HG03045 (cell line): Measurements from ENCODE around the gene RAB40B.

Experiments
- ATAC-seq: cut with Tn5 transposase; IDR thresholded peaks from one replicate; pipeline ENCODE4 v1.9.1; 2021; ENCODE audit warnings: mild to moderate bottlenecking, moderate library complexity; ENCODE audit not compliant: unreplicated experiment

The RAB40B gene

DNA sequence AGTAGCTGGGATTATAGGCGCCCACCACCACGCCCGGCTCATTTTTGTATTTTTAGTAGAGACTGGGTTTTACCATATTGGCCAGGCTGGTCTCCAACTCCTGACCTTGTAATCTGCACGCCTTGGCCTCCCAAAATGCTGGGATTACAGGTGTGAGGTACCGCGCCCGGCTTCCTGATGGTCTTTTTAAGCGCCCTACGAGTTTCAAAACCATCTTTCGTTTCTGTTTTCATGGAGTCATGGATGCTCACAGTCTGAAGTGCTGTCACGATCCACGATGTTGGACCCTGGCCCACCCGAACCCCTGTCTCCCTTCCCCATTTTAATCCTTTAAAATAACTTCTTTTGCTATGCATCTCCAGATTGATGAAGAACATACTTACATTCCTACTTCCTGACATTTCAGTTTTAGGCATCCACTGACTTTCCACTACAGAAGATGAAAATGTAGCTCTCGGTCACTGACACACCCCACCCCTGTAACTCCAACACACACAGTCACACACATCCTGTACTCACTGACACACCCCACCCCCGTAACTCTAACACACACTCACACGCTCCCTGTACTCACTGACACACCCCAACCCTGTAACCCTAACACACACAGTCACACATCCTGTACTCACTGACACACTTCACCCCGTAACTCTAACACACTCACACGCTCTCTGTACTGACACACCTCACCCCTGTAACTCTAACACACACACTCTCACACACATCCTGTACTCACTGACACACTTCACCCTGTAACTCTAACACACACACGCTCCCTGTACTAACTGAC, 27.6 kb downstream of the RAB40B start:
- ATAC-seq = no peak

DNA sequence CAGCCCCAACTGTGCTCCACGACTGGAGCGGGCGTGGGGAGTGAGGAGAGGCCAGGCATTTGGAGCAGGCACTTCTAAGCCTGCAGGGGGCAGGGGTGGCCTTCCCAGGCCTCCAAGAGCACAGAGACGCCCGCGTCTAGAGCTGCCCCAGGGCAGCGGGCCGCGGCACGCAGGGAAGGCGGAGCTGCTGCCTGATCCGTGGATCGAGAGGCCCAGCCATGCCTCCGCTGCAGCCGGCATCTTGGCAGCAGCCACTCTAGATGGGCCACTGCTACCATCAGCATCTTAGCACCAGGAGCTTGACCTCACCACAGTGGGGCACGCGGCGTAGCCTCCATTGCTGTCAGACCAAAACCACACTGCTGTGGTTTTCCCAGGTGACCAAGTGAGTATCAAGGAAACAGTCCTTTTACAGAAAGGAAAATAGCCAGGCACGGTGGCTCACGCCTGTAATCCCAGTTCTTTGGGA, 29.8 kb downstream of the RAB40B start:
- ATAC-seq = no peak

DNA sequence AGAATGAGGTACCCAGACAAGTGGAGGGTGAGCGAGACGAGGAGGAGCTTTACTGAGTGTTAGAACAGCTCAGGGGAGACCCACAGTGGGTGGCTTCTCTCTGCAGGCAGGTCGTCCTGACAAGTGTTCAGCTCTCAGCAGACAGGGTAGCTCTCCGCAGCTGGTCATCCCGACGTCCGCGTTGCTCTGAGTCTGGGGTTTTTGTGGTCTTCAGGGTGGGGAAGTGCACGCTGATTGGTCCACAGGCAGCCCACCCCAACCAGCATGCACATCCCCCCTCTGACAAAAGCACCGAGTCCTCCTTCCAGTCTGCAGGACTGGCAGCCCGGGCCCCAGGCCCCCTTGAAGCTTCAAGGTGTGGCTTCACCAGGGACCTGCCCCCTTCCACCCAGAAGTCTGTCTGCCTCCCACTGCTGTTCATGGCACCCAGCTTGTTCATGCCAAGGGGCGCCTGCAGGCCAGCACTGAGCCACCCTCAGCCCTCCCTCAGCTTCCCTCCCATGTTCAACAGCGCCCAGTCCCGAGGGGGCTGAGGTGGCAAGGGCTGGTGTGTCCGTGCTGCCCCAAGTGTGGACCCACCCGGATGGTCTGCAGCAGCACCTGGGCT, 30.4 kb downstream of the RAB40B start:
- no peak for ATAC-seq

DNA sequence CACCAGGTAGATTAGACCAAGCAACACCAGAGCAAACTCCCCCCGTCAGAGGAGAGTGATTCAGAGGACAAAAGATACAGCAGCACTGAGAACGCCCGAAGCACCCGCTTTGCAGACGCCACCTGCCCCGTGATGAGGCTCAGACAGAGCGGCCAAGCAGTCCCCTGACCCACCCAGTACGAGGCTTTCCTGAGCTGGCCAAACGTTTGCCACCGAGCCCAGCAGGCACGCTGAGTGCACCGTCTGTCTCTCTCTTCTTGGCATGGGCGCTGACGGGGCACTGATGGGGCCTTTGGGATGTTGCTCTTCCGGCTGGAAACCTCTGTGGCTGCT, 30.9 kb downstream of the RAB40B start:
- ATAC-seq = no peak

DNA sequence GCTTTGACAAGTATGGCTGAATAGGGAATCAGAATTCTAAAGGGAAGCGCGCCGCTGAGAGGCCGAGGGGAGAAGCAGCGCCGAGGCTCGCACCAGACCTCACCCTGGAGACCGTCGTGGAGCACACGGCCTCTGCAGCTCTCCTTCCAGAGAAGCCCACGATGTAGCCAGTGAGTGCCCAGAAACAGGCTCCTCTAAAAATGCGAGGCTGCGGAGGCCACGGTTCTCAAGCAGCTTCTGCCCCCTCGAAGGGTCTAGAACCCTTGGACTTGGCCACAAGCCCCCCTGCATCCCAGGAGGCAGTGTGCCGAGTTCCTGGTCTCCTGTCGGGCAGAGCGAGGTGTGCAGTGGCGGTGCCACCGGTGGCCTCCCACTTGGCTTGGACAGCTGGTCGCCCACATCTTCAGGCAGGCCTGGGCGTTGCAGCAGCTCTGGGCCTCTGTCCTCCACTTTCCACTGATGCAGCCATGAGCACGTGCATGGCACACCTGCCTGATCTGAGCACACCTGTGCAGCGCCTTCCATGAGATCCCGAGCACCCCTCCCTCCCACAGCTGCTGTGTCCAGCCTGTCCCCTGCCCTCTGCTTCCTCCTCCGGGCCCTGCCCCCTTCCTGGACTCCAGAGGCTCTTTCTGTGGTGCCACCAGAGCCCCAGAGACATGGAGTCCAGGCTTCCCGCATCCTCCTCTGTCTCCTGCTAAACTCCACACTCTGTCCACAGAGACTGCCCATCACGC, 31.4 kb downstream of the RAB40B start:
- ATAC-seq = no peak

DNA sequence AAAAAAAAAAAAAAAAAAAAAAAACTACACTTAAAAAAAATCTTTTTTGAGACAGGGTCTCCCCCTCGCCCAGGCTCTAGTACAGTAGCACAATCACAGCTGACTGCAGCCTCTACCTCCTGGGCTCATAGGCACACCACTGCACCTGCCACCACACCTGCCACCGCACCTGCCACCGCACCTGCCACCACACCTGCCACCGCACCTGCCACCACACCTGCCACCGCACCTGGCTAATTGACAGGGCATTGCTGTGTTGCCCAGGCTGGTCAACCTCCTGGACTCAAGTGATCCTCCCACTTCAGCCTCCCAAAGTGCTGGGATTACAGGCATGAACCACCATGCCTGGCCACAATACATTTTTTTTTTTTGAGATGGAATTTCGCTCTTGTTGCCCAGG, 32.6 kb downstream of the RAB40B start:
- no peak for ATAC-seq

DNA sequence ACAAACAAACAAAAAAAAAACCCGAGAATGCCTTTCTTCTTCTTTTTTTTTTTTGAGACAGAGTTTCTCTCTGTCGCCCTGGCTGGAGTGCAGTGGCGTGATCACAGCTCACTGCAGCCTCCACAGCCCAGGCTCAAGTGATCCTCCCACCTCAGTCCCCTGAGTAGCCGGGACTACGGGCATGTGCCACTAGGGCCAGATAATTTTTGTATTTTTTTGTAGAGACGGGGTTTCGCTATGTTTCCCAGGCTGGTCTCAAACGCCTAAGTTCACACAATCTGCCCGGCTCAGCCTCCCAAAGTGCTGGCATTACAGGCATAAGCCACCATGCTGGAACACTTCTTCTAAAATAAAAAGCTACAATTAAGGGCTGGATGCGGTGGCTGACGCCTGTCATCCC, 33.3 kb downstream of the RAB40B start:
- no peak for ATAC-seq

DNA sequence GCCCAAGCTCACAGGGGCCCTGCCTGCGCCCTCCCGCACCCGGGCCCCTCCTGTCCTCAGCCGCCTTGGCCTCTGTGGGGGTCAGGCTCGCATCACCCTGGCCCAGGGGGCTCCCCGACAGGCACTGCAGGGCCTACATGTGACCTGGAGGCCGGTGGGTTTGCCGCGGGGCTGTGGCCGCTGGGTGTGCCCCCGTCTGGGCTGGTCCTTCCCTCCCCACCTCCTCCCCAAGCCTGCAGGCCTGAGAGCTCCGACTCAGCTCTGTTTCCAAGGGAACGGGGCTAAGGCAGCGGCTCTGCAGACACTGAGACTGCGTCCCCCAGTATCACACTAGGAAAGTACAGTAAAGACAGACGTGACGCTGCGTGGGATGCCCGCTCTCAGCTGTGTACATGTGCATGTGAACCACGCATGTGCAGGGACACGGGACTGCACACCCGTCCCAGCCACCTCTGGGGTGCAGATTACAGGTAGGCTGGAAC, 33.8 kb downstream of the RAB40B start:
- no peak for ATAC-seq

DNA sequence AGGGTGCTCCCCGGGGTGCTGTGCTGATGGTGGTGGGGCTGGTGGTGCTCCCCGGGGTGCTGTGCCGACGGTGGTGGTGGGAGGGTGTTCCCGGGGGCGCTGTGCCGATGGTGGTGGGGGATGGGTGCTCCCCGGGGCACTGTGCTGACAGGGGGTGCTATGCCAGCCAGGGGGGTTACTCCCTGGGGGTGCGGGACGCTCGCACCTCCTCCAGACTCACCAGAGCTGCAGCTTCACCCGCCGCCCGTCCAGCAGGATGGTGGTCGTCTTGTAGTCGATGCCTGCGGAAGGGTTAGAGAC, 34.3 kb downstream of the RAB40B start:
- no peak for ATAC-seq

DNA sequence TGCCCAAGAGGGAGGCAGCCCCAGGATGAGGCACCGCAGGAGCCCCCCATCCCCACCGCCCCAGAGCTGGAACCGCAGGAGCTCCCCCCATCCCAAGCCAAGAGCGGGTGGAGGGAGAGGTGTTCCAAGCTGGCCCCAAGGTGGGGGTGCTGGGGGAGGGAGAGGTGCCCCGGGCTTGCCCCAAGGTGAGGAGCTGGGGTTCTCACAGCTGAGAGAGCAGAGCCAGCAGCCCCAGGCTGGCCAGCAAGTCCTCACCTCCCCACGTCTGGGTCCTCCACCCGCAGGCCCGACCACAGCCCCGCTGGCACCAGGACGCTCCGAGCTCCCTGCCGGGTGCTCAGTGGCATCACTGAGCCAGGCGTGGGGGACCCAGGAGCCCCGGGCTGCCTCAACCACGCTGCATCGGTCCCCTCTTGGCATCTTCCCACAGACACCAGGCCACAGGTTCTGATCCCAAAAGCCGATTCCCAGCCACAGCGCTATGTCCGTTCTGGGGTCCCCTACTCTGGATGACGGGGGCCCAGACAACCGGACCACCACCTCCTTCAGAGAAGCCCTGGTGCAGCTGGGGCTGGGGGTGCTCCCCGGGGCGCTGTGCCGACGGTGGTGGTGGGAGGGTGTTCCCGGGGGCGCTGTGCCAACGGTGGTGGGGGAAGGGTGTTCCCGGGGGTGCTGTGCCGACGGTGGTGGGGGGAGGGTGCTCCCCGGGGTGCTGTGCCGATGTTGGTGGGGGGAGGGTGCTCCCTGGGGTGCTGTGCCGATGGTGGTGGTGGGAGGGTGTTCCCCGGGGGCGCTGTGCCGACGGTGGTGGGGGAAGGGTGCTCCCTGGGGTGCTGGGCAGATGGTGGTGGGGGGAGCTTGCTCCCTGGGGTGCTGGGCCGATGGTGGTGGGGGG, 34.9 kb downstream of the RAB40B start:
- ATAC-seq = no peak

DNA sequence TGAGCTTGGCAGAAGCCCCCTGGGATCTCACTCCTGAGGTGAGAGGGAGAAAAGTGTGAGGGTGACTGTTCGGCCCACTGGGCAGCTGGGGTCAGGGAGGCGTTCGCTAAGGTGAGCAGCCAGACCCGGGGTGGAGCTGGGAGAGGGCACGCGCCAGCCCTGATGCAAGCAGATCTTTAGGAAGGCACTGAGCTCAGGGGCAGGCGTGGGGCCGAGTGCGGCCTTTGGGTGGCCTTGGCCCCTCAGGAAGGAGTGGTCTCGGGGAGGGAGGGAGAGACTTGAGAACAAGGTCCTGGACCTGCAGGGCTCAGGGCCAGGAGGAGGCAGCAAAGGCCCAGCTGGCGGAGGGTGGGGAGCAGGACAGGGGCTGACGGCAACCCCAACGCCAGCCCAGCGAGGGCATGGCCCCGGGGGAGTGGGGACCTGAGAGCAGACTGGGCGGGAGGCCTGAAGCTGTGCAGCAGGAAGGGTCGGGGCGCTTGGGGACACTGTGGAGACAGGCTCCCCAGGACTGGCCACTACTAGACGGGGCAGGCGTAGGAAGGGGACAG, 35.7 kb downstream of the RAB40B start:
- ATAC-seq = no peak

DNA sequence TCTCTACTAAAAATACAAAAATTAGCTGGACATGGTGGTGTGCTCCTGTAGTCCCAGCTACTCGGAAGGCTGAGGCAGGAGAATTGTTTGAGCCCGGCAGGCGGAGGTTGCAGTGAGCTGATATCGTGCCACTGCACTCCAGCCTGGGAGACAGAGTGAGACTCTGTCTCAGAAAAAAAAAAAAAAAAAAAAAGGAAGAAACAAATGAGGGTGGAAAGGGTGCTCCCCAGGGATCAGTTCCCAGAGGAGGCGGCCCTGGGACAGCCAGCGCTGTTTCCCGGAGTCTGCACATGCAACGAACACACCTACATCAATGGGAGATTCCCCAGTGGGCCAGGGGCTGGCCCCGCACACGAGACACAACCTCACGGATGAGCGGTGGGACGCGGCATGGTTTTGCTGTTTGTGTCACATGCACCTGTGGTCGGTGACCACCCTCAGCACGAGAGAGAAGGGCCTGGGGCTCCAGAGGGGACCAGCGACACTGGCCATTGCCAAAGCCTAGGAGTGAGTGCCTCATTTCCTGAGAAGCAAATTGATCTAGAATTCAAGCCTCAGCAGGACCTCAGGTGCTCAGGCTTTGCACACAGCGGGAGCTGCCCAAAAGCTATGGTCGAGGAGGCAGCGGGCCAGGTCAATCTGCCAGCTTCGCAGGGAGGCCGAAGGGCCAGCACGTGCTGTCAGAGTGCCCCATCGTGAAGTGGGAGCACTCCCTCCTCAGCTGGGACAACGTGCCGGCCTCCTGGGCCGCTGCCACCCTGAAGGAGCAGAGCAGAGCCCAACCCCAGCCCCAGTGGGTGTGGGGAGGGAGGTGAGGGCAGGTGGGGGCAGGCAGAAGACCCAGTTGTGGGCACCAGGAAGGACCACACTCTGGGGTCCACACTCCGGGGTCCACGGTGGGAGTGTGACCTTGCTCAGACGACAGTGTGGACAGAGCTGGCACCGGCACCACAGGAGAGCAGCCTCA, 36.5 kb downstream of the RAB40B start:
- ATAC-seq = no peak

DNA sequence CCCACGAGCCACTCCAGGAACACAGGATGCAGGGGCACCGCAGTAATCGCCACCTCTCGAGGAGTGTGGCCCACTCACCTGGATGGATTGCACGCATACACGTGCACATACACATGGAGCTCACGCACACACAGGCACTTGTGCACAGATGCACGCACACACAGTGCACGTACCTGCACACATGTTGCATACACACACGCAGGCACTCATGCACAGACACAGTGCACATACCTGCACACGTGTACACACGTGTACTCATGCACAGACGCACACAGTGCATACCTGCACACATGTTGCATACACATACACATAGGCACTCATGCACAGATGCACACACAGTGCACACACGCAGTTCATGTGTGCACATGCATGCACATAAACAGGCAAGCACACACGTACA, 38.6 kb downstream of the RAB40B start:
- ATAC-seq = no peak

DNA sequence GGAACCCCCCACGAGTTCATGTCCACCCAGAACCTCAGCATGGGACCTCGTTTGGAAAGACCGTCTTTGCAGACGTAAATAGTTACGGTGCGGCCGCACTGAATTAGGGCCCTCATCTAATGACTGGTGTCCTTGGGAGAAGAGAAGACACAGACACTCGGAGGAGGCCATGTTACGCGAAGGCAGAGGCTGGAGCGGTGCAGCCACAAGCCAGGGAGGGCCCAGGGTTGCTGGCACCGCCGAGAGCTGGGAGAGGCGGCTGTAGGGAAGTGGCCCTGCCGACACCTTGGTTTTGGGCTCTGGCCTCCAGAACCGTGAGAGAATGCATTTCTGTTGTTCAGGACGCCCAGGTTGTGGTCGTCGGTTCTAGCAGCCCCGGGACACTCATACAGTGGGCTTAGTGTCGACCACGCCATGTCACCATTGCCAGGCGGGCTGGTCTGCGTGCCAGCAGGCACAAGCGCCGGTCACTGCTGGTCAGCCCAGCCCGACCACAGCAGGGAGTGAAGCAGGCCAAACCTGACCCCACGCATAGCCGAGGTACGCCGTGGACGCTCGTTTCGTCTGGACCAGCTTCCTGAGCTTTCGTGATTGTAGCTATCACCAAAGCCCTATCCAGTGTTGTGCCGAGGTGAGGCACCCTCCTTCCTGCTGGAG, 39.6 kb downstream of the RAB40B start:
- ATAC-seq = no peak

DNA sequence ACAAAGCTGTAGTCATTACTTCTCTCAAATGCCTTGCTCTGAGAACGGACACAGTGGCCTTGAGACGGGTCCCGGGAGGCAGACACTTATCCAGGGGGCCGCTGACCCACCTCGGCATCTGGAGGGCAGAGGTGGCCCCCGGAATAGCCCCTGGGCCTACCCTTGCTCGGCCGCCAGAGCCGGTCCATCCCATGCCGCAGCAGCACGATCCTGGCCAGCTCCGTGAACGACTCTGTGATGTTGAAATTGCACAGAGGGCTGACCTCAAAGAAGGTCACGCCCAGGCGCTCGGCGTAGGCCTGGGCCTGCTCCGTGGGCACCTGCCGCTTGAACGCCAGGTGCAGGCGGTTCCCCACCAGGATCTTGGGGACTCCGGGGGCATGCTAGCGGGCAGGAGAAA, 40.2 kb downstream of the RAB40B start:
- ATAC-seq = no peak

DNA sequence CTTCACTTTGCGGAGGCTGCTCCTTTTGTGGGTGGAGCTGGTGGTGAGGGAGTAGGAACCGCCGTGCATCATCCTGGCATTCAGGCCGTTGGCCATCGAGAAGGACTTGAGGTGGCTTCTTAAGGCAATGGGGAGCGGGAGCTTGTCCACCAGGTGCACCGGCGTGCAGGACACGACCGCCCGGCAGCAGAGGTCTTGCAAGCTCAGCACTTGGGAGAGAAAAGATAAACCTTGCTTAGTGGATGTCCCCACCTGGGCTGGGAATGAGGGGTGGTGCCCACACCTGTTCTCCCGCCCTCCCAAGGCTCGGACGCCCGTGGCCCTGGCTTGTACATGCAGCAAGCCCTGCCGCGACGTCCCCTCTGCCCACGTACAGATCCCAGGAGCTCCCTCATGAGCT, 40.6 kb downstream of the RAB40B start:
- no peak for ATAC-seq

DNA sequence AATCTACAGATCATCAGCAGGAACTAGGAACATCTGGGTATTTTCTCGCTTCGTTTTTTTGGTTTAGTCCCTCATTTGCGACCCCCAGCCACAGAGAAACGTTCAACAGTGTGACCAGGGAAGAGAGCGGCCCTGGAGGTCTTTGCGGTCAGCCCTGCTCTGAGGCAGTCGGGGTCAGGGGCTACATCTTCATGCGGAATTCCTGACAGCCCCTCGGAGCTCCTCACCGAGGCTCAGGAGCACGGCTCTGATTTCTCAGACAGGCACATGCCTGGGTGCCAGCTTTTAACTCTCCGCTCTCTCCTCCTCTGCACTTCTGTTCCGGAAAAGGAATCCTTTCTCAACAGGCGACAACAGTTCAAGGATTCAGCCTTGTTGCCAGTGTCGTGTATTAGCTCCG, 42.2 kb downstream of the RAB40B start:
- ATAC-seq = no peak

DNA sequence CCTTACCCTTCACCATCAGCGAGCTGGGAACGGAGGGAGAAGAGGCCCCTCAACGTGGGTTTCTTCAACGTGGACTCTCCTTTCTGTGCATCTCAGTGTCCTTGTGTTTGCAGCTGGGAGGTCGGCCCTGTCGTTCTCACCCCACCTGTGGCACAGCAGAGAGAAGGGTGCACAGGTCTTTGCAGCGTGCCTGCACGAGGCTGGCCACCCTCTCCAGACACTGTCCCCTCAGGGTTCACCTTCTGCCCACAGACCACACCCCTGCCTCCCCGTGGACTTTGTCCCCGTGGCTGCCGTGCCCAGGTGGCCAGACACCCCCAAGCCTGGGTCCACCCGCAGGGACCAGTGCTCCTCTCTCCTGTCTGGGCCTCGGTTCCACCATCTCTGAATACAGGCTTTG, 43.0 kb downstream of the RAB40B start:
- no peak for ATAC-seq

DNA sequence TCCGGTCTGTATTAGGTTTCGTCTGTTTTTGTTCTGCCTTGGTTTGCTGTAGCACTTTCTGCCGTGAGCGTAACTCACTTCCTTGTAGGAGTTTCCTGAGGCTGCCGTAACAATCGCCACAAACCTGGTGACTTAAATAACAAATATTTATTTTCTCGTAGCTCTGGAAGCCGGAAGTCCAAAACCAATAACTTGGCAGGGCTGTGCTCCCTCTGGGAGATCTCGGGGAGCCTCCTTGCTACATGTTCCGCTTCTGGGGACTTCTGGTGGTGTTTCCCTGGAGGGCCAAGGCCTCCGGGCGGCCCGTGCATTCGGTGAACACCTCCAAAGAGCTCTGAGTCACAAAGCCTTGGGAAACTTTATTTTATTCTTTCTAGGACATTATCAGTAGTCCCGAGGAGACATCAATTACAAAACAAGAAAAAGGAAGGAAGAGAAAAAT, 43.4 kb downstream of the RAB40B start:
- ATAC-seq = no peak
